BJ (cell line): ENCODE results near the gene IP6K2. TPM values are rescaled to one million over a fixed set of nuclear protein-coding genes. Genes with fewer than 3 reads are reported as not detected.

ENCODE experiments used
- CTCF ChIA-PET: fragments of 350-600 bp; formaldehyde crosslinking; extraction: SDS; loops from one replicate; lab custom pipeline; 2021; ENCODE audit warnings: antibody characterized with exemption, inconsistent platforms; lab: Yijun Ruan, JAX
- POLR2A ChIA-PET: fragments of 300-600 bp; sonication (Branson Sonifier 250); formaldehyde crosslinking; extraction: SDS; loops from one replicate; lab custom pipeline; 2021; ENCODE audit warnings: antibody characterized with exemption; lab: Charles Lee
- DNase-seq: peaks from one replicate; pipeline ENCODE4 v3.0.0-alpha.2; 2011; ENCODE audit warnings: low read depth
- H3K27me3 ChIP-seq: 2 replicates; pipeline ENCODE4 v1.6.0; 2011; ENCODE audit warnings: low read length; ENCODE audit not compliant: control insufficient read depth, insufficient read depth
- H3K36me3 ChIP-seq: 2 replicates; pipeline ENCODE4 v1.5.1; 2011; ENCODE audit warnings: low read length; ENCODE audit not compliant: control insufficient read depth, insufficient read depth
- H3K4me3 ChIP-seq: 2 replicates; pipeline ENCODE4 v1.5.1; 2011; ENCODE audit warnings: low read depth, mild to moderate bottlenecking, control low read depth, low read length
- CTCF ChIP-seq: IDR thresholded peaks from 2 replicates; pipeline ENCODE4 v1.5.1; 2011; ENCODE audit warnings: low read depth, mild to moderate bottlenecking, control low read depth, inconsistent platforms, low read length, moderate library complexity; ENCODE audit not compliant: insufficient read depth
- polyA plus RNA-seq: library from polyadenylated mRNA; depleted of rRNA; stranded (reverse); fragments of >200 nt; gene quantifications from 2 replicates; pipeline ENCODE4 v1.2.3, GENCODE V29; 2011

Gene IP6K2
- polyA plus RNA-seq, 1 experiment, result 89.9 TPM

- H3K4me3 ChIP-seq, result peak within 1 kb of the TSS; percentile 49
- ChIA-PET POLR2A (interaction anchor here (0.6 to 1.6 kb wide), 2 partner anchors 28 to 1284 kb away, joined by 4 read pairs; partner anchors contain the start of gene SLC26A6), CTCF (interaction anchor here (0.6 to 4.1 kb wide), 13 partner anchors 11 to 785 kb away, joined by 3 to 32 read pairs (median 6); partner anchors contain the start of genes NCKIPSD, SLC26A6 and UCN2)
- no peaks in the 10 kb centered on the region for H3K27me3 ChIP-seq
- DNase-seq, result peak; percentile 30
- TF ChIP-seq CTCF, result no peak
- peaks cover 2% of the 10 kb centered on the region; the same call in 1 of the 2 replicates for H3K36me3 ChIP-seq
These were observed 54.1 kb downstream of the IP6K2 start, which contains the start of gene CELSR3 for GRCh38 chr3:48662753-48663488. Gene CELSR3 (minus strand): TSS chr3:48662886. CDS start chr3:48662634, 252 bp downstream.

- Histone ChIP-seq H3K27me3 (no peaks in the 10 kb centered on the region), H3K36me3 (peaks cover 2% of the 10 kb centered on the region; the same call in 1 of the 2 replicates), H3K4me3 (peak overlapping the region; percentile 49)
- ChIA-PET CTCF (interaction anchor here (1.2 to 4.1 kb wide), 6 partner anchors 24 to 113 kb away, joined by 3 to 32 read pairs (median 6); partner anchors contain the start of genes NCKIPSD and SLC26A6), POLR2A (interaction anchor here (1.2 kb wide), 1 partner anchor 27 kb away, joined by 4 read pairs; the partner anchor contains the start of gene SLC26A6)
- TF ChIP-seq CTCF, result no peak
- DNase-seq, result no peak
These were observed 54.8 kb downstream of the IP6K2 start for GRCh38 chr3:48662145-48662752.

GRCh38 chr3:48661501-48662144, 55.4 kb downstream of the IP6K2 start:
- CTCF ChIA-PET, result interaction anchor here (1.2 to 4.1 kb wide), 2 partner anchors 26 to 112 kb away, joined by 3 to 32 read pairs; partner anchors contain the start of gene SLC26A6
- peak overlapping the region; percentile 38 for H3K4me3 ChIP-seq
- POLR2A ChIA-PET, result interaction anchor here (1.2 kb wide), 1 partner anchor 26 kb away, joined by 4 read pairs; the partner anchor contains the start of gene SLC26A6

GRCh38 chr3:48660800-48661400, 56.1 kb downstream of the IP6K2 start:
- DNase-seq, result no peak
- no peak for TF ChIP-seq CTCF
- H3K36me3 ChIP-seq, result peaks cover 2% of the 10 kb centered on the region; the same call in 1 of the 2 replicates
- CTCF ChIA-PET, result interaction anchor here (0.6 to 4.1 kb wide), 2 partner anchors 12 to 26 kb away, joined by 3 to 32 read pairs; partner anchors contain the start of gene SLC26A6
- H3K27me3 ChIP-seq, result no peaks in the 10 kb centered on the region
- POLR2A ChIA-PET, result no interaction called here
- no peak overlapping the region for H3K4me3 ChIP-seq

More at GRCh38 chr3:48661501-48662144, 55.4 kb downstream of the IP6K2 start:
- no peak for DNase-seq
- no peak for TF ChIP-seq CTCF
- peaks cover 2% of the 10 kb centered on the region; the same call in 1 of the 2 replicates for H3K36me3 ChIP-seq
- no peaks in the 10 kb centered on the region for H3K27me3 ChIP-seq
